NB4 (cell line): ENCODE data around the gene GRM7.

Experiments
- DNase-seq: peaks from one replicate; pipeline ENCODE4 v3.0.0; 2010; ENCODE audit warnings: low read depth
- H3K4me3 ChIP-seq: one replicate; pipeline ENCODE4 v1.5.1; 2011; ENCODE audit warnings: mild to moderate bottlenecking, low read depth, low read length, moderate library complexity
- CTCF ChIP-seq: IDR thresholded peaks from one replicate; pipeline ENCODE4 v1.5.1; 2012; ENCODE audit warnings: low read depth, low read length
- MYC ChIP-seq: IDR thresholded peaks from 2 replicates; pipeline ENCODE4 v1.6.1; 2011; ENCODE audit warnings: low read depth, low read length
- POLR2A ChIP-seq: IDR thresholded peaks from 2 replicates; pipeline ENCODE4 v1.6.1; 2011; ENCODE audit warnings: mild to moderate bottlenecking; ENCODE audit not compliant: insufficient read length; ENCODE audit errors: extremely low read depth
- TF ChIP-seq, protein P1 (sequence below): IDR thresholded peaks from 2 replicates; pipeline ENCODE4 v1.6.1; 2011; ENCODE audit warnings: low read depth, low read length

The GRM7 gene

GRCh38 chr3:6860954-6861624 lies at the start of gene GRM7:
Gene GRM7, plus strand, starts transcription at chr3:6861115.
- H3K4me3 ChIP-seq = no peak within 1 kb of the TSS
- no peak for DNase-seq
- TF ChIP-seq CTCF = no peak
- TF ChIP-seq, protein P1, sequence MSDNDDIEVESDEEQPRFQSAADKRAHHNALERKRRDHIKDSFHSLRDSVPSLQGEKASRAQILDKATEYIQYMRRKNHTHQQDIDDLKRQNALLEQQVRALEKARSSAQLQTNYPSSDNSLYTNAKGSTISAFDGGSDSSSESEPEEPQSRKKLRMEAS = no peak
- no peak for TF ChIP-seq POLR2A
- TF ChIP-seq MYC = no peak

GRCh38 chr3:6821411-6821810 lies 39.5 kb upstream of the GRM7 start:
- TF ChIP-seq CTCF (no peak), MYC (no peak), POLR2A (no peak)
- TF ChIP-seq, protein P1 = no peak
- H3K4me3 ChIP-seq = no peak overlapping the region
- no peak for DNase-seq

GRCh38 chr3:6825524-6825923 lies 35.4 kb upstream of the GRM7 start:
- no peak for DNase-seq
- TF ChIP-seq POLR2A (no peak), MYC (no peak), CTCF (no peak)
- TF ChIP-seq, protein P1 = no peak
- H3K4me3 ChIP-seq = no peak overlapping the region

GRCh38 chr3:6827453-6827852 lies 33.5 kb upstream of the GRM7 start:
- DNase-seq = no peak
- TF ChIP-seq POLR2A (no peak), CTCF (no peak), MYC (no peak)
- TF ChIP-seq, protein P1 = no peak
- no peak overlapping the region for H3K4me3 ChIP-seq

DNA sequence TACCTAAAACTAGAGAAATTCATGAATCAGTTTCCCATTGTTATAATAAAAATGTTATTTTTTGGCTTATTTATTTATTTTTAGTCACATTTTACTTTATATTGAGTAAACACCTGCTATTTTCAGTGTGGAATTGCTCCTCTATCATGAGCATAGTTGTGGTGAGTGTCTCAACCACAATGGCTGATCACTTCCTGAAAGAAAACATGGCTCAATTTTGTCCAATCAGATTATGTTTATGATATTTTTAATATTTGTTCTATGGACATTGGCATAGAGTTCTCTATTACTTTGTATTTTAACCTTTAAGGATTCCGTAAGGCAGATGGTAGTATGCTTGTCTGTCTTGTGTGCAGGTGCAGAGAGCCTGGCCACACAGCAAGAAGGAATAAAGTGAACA lies 16.2 kb upstream of the GRM7 start:
- TF ChIP-seq POLR2A (no peak), MYC (no peak), CTCF (no peak)
- TF ChIP-seq, protein P1 = no peak
- no peak for DNase-seq
- no peak overlapping the region for H3K4me3 ChIP-seq

- TF ChIP-seq POLR2A (no peak), CTCF (no peak), MYC (no peak)
- TF ChIP-seq, protein P1 = no peak
- no peak overlapping the region for H3K4me3 ChIP-seq
- no peak for DNase-seq
Observed at GRCh38 chr3:6854184-6854583, 6.7 kb upstream of the GRM7 start.
